Lower leg skin (tissue), 3 donors: ENCODE results near the gene PF4V1.

Experiments used
- CTCF ChIP-seq, 3 donors: fragments of 450-650 bp; IDR thresholded peaks; one replicate each; pipeline ENCODE4 v1.5.1; 2016; ENCODE audit warnings: antibody characterized with exemption in 3 of 3, mild to moderate bottlenecking in 3 of 3, moderate library complexity in 2 of 3
- POLR2A ChIP-seq, 2 donors: fragments of 450-650 bp; IDR thresholded peaks; one replicate each; pipeline ENCODE4 v1.6.1; 2016 to 2017; ENCODE audit warnings: antibody characterized with exemption in 2 of 2, mild to moderate bottlenecking in 1 of 2, moderate library complexity in 1 of 2

GRCh38 chr4:73883306-73883705 lies 30.2 kb downstream of the PF4V1 start:
- TF ChIP-seq CTCF (IDR thresholded peaks at IDR 0.05) (no peak), POLR2A (IDR thresholded peaks at IDR 0.05) (no peak)
